Femur (tissue), 1 donor: ENCODE measurements around the gene SEL1L.
"Not testable (repeated sequence)": the region's sequence is repeated elsewhere in the genome, so short reads cannot be mapped to it uniquely, and the experiment has no call there.

Experiments
- DNase-seq: peaks from one replicate; pipeline ENCODE4 v3.0.0-alpha.2; 2017

The SEL1L gene

DNA sequence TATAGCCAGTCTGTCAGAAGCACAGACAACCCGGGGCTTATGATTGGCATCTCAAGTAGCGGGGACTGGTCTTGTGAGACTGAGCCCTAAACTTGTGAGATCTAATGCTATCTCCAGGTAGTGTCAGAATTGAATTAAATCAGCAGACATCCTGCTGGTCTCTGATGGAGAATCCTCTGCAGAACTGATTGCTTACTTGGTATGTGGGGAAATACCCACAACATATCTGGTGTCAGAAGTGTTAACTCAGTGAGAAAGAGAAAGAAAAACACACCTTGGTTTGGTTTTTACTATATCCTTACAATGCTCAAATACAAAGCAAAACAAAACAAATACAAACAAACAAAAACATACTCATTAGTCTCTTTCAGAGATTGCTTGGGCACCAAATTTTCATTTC, 10.0 kb downstream of the SEL1L start:
- DNase-seq: no peak

DNA sequence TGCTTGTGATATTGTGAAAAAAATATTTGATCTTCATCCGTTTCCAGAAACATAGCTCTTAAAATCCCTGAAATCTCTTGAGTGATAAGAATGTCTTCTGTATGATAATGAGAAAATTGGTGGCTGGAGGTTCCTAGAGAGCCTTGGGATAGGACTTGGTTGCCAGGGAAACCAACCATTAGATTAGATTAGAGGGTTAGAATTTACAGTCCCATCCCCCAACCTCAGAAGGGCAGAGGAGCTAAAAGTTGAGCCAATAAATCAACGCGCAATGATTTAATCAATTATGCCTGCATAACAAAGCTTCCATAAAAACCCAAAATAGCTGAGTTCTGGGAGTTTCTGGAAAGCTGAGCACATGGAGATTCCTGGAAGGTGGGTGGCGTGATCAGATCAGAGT, 10.6 kb downstream of the SEL1L start:
- no peak for DNase-seq

DNA sequence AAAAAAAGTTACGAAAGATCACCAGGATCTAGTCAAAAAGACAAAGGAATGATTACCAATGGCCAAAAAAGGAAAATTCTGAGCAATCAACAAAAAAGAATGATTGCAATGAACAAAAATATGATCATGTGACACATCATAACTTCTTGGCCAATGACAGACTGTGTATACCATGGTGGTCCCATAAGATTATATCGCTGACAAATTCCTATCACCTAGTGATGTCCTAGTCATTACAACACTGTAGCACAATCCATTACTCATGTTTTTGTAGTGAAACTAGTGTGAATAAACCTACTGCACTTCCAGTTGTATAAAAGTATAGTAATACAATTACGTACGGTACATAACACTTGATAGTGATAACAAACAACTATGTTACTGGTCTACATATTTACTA, 12.3 kb downstream of the SEL1L start:
- DNase-seq: no peak

DNA sequence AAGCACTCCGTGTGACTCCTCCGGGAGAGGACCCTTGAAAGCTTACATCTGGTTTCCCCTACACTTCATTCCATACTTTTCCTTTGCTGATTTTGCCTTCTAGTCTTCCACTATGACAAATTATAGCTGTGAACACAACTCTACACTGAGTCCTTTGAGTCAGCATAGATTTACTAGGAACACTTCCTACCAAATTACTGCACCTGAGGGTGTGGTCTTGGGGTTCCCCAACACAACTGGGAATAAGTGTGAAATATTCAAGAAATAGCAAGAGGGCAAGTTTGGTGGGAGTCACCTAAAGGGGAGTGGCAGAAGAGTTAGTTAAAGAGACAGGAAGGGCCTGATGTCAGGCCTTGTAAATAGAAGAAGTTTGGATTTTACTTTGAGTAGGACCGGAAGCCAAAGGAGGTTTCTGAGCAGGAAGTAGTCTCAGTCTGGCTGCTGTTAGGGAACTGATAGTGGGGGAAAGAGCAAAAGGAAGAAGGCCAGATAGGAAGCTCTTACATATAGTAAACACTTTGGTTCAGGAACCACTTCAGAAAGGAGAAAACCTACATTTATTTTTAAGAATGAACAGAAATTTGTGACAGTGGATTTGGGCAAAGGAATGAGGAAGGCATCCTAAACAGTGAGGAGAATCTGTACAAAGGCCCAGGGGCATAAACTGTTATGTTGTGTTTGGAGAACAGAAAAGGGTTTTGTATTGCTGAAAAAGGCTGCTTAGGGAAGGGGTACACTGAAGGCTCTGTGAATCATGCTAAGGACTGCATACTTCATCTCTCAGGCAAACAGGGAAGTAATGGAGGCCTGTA, 14.2 kb downstream of the SEL1L start:
- no peak for DNase-seq

DNA sequence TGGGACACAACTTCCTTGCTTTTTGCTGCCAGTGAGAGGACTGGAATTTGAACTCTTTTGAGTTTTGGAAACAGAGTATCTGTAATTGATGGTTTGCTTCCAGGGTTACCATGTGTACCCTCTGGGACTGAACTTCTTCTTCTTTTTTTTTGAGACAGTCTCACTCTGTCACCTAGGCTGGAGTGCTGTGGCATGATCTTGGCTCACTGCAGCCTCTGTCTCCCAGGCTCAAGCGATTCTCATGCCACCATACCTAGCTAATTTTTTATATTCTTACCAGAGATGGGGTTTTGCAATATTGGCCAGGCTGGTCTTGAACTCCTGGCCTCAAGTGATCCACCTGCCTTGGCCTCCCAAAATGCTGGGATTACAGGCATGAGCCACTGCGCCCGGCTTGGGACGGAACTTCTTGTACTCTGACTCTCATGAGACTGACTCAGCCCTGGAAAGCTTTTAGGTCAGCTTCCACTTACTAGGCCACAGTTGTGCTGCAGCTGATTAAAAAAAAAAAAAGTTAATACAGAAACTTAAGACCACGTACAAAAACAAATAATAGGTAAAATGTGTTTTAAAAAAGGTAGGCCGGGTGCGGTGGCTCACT, 15.8 kb downstream of the SEL1L start:
- no peak for DNase-seq

DNA sequence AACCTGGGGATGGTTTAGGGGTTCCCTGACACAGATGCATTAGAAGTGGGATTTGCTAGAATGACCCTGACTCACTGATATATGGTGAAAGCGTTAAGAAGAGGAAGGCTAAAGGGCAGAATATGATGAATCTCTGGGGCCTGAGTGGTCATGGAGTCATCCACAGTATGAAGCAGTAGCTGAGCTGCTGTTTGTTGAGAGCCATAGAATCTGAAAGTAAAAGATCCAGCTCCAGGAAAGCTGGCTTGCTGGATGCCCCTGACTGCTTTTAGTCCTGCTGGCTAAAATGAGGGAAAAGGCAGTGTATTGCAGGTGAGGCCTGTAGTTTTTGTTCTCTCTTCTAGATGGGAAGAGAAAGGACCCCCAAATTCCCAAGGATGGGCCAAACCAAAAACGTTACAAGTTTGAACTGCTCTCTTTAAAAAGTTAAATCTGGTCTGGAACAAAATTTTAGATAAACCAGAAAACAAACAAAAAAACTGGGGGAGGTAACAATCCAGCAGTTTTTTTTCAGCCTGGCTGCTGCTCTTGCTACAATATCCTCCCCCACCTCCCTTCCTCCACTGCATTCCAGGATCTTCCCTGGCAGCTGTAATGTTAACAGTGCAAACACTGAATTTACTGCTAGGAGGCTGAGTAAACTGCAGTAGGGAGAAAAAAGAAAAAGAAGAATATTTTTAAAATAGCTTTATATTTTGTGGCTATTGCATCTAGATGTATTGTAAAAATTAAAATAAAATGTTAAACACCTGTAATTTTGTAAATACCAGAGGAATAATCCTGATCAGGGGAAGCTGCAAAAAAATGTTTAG, 16.5 kb downstream of the SEL1L start:
- peak; percentile 31 for DNase-seq

DNA sequence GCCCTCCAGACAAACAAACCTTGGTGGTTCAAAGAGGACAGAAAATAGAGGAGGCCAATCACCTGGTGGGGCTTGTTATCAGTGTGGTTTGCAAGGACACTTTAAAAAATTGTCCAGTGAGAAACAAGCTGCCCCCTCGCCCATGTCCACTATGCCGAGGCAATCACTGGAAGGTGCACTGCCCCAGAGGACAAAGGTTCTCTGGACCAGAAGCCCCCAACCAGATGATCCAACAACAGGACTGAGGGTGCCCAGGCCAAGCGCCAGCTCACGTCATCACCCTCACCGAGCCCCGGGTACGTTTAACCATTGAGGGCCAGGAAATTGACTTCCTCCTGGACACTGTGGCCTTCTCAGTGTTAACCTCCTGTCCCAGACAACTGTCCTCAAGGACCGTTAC, 17.7 kb downstream of the SEL1L start:
- DNase-seq: not testable (repeated sequence)

DNA sequence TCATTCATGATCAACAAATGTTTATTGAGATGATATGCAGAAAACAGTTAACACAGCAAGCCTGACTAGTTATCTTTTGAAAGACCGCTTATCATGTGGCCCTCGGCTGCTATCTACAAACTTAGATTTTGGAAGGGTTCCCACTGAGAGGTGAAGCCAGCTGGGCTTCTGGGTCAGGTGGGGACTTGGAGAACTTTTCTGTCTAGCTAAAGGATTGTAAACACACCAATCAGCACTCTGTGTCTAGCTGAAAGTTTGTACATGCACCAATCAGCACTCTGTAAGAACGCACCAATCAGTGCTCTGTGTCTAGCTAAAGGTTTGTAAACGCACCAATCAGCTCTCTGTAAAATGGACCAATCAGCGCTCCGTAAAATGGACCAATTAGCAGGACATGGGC, 20.8 kb downstream of the SEL1L start:
- not testable (repeated sequence) for DNase-seq

DNA sequence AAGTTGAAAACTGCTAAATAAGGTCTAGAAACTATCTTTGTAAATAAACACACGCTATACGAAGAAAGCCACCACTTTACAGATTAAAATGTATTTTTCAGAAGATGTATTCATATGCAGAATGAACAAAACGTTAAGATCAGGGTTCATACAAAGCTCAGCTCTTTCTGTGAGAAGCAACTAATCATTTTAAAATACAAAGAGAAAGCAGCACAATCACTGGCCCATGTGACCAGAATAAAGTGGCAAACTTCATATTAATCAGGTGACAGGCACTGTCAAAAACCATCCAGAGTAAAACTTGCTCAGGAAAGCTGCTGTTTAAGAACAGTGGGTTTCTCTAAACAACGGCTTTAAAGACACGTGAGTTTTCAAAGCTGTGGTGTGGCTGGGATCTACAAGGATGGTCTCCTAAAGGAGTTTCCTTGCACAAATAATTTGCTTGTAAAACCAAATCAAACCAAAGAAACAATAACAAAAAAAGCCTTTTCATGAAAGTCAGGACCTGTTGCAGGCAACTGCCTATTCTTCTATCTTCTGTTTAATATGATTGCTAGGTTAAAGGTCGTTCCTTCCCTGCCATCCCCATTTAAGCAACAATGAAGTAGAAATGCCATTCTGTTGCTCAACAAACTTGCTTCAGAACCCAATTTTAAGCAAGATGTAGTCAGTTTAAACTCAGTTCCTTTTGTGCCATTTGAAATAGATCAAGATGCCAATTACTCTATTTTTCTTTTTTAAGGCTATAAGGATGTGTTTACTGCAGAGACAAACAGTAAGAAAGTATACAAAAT, 22.3 kb downstream of the SEL1L start:
- DNase-seq: no peak

DNA sequence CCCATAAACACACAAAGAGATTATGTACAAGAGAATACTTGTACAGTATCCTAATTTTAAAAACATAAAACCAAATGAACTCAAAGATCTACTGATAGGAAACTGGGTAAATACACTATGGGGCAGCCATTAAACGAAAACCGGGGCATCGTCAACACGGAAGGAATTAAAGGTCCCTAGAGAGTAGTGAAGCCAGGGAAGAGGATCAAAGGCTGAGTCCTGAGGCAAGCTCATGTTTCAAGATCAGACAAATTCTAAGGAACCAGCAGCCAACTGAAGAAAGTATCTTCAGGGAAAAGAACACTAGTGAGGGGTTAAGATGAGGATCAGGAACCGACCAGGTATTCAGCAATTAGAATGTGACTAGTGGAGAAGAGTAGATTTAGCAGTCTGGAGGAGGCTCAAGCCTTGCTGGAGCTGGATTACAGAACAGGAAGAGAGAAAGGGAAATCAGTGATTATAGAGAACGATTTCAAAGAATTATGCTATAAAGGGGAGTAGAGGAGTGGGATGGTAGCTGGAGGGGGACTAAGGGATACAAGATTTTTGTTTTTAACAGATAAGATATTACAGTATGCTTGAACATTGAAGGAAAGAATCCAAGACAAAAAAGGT, 23.7 kb downstream of the SEL1L start:
- no peak for DNase-seq

DNA sequence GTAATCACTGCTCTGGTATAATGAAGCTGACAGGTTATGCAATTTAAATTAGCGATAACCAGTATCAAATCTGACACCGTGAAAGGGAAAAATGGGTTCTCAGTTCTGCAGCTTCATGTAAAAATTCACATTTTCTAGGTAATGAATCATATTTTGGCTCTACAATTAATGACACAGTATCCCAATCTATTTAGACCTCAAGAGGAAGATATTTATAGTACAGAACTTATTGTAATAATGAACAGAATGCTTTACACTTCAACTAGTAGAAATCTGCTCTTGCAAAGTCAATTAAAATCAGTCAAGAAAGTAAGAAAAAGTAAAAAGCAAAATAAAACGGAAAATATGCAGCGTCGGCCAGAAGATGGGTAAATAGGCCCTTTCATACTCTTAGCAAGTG, 24.3 kb downstream of the SEL1L start:
- DNase-seq: no peak

DNA sequence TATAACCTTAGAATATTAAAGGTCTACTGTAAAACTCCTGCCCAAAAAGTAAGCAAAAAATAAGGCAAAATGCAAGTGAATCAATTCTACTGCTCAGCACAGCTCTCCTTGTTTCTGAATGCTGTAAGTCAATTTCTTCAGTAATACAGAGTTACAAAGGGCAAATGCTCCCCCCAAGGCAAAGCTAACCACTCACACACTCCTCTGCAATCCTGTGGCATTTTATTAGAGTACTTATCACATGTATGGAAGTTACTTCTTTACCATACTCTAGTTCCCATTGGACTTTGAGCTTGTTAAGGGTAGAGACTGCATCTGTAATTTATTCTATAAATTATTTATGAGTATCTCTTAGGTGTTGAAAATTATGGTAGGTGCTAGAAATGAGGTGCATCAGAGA, 27.2 kb downstream of the SEL1L start:
- DNase-seq: no peak

DNA sequence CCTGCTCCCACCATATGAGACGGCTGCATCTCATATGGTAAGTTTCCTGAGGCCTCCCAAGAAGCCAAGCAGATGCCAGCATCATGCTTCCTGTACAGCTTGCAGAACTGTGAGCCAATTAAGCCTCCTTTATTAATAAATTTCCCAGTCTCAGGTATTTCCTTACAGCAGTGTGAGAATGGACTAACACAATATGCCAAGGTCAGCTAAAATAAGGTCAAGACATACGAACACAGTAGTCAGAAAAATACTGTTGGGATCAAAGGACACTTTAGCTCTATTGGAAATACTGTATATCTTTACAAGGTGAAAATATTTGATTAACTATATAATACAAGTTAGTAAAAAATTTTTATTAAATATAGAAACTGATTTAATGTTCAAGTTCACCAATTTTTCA, 28.8 kb downstream of the SEL1L start:
- DNase-seq: no peak

DNA sequence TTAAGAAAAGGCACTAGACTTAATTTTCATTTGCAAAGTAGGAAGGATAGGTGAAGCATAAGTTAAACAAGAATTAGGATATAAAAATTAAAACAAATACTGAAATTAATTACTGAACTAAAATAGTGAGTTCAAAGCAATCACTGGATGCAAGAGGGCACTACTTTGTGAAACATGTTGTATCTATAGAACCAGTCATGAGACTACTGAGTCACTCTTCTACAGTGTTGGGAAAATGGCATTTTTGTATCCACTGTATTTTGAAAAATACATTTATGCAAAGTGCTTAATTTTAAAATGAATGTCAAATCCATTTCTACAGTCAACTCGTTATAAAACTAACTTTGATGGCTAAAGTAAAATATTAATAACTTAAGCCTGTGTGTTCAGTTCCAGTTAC, 47.9 kb downstream of the SEL1L start:
- DNase-seq: no peak

DNA sequence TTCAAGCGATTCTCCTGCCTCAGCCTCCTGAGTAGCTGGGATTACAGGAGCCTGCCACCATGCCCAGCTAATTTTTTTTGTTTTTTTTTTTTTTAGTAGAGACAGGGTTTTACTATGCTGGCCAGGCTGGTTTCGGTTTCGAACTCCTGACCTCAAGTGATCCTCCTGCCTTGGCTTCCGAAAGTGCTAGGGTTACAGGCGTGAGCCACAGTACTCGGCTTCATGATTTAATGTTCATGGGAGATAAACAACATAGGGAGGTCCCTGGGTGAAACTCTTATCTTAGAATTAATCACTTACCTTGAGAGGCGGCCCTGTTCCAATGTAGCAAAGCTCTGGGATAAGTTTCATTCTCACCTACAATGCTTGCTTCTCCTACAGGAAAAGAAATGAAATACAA, 48.3 kb downstream of the SEL1L start:
- no peak for DNase-seq

DNA sequence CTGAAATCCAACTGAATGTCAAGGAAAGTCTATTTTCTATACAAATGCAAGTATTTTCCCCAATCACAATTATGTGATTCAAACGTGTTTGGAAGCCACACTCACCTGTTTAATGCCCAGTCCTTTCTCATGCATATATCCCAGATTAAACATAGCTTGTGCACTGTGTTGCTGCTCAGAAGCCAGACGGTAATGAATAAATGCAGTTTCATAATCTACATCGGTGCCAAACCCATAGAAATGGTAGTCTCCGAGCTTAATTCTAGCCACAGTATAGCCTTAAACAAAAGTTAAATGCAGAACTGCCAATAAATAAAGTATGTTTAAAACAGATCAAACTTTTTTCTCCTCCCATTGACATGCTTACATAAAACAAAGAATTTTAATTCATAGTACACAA, 49.5 kb downstream of the SEL1L start:
- no peak for DNase-seq

DNA sequence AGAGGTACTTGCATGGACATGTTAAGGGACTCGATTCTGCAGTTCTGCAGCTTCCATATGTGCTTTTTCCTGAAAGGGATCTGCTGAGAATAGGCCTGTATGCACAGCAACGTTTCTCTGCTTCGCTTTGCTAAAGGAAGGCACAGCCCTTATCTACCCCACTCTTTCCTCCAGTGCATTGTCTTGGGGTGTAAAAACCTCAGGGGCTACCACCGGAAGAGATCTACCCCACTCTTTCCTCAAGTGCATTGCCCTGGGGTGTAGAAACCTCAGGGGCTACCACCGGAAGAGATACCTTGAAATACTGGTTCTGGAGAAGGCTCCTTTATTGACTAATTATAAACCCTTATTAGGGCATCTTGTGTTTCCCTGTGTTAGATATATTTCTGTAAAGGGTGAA, 52.9 kb downstream of the SEL1L start:
- no peak for DNase-seq

DNA sequence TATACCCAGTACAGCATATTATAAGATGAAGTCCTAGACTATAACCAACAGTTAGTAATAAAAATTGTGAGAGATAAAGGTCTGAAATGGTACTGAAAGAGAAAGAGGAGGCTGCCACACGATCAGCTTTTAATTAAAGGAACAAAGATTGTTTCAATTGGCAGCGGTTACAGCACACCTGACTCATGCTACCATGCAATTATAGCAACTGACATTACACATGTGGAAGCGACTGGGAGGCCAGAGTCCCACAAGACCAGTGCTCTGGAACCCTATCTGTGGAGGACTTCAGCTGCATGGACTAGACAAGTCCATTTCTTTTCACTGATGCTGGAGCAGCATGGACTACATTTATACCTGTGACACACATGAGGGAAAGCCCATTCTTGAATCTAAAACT, 55.2 kb downstream of the SEL1L start:
- no peak for DNase-seq

DNA sequence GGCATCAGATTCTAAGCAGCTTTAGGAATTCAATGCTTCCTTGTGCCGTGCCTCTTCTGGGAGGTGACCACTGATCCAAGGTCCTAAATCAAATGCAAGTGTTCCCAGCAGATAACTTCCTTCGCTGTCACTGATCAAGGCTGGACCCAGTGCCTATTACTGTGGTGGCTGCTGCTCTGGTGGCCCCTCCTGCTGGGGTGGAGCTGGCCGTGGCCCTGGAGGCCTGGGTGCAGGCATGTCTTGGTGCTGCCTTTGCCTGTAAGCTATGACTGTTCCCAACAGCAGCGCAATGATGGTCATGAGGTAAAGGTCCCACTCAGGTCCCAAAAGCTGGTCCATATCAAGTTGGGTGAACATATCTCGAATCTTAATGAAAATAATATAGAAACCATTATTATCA, 56.8 kb downstream of the SEL1L start:
- no peak for DNase-seq

DNA sequence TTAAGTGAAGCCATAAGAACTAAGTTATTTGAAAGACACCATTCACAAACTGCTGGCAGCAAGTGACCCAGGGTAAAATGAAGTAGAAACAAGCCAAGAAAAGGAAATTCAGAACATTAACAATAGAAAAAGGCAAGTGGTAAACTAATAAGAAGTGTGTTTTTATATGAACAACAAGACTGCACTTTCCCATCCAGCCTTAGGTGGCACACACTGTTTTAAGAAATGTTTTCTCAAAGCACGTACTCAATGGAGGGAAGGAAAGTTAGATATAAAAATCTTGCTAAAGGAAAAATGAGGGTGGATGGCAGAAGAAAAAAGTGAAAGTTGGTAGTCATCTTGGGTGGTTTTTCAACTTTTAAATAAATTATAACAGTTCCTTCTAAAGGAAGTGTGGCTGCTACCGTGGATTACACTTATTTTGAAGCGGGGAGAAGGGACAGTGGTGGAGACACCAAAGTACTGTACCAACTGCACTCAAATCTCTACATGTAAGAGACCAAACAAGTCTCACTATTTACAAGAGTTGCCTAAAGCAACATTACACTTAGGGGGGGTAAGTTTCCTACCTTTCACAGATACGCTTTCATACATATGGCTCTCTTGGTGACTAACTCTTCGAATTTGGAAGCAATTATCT, 58.8 kb downstream of the SEL1L start:
- DNase-seq: no peak

DNA sequence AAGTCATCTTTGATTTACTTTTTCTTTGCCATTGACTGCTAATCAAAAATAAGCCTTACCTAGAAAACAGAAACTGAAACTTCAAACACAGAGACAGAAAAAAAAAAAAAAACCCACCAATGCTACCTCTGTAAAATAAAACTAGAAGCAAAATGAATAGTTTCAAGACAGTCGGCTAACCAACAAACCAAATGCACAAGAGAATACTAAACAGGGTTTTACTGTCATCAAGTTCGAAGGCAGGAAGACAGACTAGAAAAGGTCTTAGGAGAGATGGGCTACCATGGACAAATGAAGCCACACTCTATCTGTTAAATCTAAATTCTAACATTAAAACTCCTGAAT, 59.5 kb downstream of the SEL1L start:
- no peak for DNase-seq

DNA sequence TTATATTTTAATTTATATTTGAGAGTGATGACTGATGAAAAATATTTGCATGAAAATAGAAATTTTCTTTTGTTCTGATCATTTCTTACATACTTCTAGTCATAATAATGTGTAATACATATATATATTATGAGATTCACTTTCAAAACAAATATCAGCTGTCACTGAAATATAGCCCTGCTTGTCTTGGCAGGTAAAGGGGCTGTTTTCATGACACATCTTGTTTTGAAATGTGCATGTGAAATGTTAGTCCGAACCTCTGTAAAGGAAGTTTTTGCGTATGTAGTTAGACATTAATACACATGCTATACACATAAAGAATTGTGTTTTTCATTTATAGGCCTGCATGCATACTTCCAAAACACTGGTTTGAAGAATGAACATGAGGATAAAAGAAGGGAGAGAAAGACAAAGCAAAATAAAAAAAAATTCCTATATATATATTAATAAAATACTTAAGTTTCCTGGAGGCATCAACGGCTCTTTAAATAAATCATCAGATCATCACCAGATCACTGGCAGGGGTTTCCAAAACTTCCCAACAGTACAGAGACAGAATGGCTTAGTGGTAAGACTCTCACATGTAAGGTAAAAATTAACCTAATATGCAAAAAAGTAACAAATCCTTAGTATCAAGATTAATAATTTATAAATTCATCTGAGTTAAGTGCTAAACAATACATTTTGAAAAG, 60.1 kb downstream of the SEL1L start:
- no peak for DNase-seq
